ENCODE results near the gene ZNF148.

ZNF148 gene

GRCh38 chr3:125185805-125186204 lies 189.3 kb downstream of the ZNF148 start:
- DNase-seq, result no peak

GRCh38 chr3:125179884-125180240 lies 195.3 kb downstream of the ZNF148 start:
- no peak for DNase-seq

DNA sequence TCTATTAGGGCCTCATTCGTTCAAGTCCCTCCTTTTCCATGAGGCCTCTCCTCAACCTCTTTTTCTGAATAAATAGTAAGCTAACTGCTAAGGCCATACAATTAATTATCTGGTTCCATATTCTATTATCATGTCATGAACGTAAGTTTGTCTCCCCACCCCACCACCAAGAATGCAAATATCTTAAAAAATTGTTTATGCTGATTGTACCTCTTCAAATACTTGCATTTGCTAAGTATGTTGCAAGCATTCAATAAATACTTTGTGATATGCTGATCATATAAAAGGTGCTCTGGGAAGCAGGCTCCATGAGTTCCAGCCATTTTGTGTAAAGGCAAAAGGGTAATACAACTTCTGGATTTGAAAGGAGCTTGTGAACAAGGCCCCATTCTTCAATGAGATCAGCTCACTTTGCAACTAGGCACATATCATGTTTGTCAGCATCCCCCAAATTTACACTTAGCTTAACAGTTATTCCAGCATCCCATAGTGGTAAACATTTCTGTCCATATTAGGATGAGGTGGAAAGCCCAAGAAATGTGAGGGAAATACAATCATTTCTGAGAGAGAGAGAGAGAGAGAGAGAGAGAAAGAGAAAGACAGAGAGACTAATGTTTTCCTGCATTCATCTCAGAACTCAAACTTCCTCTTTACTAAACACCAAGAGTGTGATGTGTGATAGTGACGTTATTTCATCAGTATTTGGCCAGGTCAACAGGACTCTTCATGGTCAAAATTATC lies 195.8 kb downstream of the ZNF148 start:
- DNase-seq, result no peak

GRCh38 chr3:125177746-125178145 lies 197.4 kb downstream of the ZNF148 start:
- no peak for DNase-seq
